GM18511 (cell line): Measurements from ENCODE around the gene ZSCAN10.

Experiments used
- ATAC-seq: cut with Tn5 transposase; IDR thresholded peaks from one replicate; pipeline ENCODE4 v1.9.1; 2021; ENCODE audit warnings: mild to moderate bottlenecking, moderate library complexity; ENCODE audit not compliant: unreplicated experiment

ZSCAN10 gene

DNA sequence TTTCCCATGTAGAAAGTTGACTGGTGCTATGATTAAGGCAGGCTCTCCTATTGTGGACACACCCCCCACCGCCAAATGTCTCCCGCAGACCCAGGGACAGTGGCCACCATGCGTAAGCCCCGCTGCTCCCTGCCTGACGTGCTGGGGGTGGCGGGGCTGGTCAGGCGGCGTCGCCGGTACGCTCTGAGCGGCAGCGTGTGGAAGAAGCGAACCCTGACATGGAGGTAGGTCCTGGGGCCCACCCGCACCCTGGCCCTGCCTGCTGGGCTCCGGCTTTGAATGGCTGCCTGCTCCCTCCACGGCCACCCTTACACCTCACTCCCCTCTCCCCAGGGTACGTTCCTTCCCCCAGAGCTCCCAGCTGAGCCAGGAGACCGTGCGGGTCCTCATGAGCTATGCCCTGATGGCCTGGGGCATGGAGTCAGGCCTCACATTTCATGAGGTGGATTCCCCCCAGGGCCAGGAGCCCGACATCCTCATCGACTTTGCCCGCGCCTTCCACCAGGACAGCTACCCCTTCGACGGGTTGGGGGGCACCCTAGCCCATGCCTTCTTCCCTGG is 49.1 kb downstream of the ZSCAN10 start:
- no peak for ATAC-seq

DNA sequence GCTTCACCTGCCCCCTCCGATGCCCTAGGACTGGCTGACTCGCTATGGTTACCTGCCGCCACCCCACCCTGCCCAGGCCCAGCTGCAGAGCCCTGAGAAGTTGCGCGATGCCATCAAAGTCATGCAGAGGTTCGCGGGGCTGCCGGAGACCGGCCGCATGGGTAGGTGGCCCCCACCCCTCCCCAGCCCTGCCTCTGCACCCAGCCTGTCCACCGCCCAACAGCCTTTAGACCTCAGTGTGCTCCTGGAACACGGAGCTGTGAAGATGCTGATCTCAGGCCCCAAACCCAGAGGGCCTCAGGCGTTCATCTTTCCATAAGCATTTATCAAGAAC is 51.7 kb downstream of the ZSCAN10 start:
- ATAC-seq: no peak

DNA sequence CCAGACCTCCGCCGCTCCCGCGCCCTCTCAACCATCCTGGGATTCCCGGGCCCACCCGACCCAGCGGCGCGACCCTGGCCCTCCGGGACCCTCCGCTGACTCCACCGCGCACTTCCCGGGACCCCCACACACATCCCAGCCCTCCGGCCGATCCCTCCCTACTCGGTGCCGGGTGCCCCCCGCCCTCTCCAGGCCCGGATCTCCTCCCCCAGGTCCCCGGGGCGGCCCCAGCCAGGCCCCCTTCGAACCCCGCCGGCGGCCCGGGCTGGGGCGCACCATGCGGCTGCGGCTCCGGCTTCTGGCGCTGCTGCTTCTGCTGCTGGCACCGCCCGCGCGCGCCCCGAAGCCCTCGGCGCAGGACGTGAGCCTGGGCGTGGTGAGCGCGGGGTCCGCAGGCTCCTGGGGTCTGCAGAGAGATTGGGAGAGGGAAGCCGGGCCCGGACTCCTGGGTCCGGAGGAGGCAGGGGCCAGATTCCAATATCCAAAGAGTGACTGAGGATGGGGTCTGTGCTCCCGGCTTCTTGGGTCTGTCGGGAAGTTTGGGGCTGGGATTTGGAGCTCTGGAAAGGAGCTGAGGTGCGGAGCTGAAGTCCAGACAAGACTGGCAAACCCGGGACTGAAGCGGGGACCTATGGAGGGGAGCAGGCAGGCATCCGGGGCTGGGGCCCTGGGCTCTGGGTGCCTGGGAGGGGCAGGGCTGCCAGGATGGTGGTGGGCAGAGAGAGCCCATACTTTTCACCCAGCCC is 52.3 kb downstream of the ZSCAN10 start:
- no peak for ATAC-seq

DNA sequence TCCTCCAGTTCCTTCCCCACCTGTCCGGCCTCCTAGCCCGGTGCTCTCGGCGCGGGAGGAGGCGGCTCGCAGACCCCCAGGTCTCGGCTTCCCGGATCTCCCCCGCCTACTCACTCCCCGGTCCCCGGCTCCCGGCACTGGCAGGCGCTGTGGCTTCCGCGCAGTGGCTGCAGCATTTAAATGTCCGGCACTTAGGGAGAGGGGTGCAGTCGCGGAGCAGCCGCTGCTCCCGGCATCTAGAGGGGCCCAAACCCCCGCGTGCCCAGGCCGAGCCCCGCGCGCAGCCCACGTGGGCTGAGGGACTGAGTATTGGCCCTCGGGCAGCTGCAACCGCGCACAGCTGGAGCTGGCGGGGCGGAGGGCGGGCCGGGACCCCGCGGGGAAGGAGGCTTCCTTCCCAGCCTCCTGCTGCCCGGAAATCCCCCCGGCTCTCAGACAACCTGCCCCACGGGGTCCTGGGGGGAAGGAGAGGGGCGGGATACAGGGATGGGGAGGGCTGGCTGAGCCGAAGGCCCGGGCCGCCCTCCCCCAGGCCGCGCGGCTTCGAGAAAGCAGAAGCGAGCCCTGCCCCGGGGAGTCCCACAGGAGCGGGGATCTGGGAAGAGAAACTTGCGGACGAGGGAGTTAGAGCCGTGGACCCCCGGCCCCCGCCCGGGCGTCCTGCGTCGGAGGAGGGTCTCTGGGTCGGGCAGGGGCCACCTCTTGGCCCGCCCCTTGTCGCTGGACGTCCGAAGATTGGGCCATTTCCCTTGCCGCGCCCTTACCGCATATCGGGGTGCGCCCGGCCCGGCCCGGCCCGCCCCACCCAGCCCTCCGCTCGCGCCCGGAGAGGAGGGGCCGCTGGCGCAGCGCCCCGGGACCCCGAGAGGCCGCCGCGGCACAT is 53.1 kb downstream of the ZSCAN10 start, which contains the start of gene MMP25:
Gene MMP25, plus strand, starts transcription at position 804 of the 883 bp plus-strand sequence. CDS start 357 bp downstream, outside the sequence.
- no peak for ATAC-seq

DNA sequence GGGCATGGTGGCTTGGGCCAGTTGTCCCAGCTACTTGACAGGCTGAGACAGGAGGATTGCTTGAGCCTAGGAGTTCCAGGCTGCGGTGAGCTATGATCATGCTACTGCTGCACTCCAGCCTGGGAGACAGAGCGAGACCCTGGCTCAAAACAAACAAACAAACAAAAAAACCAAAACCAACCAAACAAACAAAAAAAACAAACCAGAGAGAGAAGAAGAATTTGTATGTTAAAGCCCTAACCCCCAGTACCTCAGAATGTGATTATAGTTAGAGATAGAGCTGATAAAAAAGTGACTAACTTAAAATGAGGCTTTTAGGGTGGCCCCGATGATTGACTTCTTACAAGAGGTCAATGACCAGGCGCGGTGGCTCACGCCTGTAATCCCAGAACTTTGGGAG is 54.4 kb downstream of the ZSCAN10 start:
- no peak for ATAC-seq

DNA sequence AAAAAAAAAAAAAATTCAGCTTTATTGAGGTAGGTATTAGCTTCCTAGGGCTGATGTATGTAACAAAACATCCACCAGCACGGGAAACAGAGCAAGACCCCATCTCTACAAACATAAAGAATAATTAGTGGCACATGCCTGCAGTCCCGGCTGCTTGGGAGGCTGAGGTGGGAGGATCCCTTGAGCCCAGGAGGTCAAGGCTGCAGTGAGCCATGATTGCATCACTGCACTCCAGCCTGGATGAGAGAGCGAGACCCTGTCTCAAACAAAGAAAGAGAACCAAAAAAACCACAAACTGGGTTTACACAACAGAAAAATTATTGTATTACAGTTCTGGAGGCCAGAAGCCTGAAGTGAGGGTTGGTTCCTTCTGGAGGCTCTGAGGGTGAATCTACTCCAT is 56.7 kb downstream of the ZSCAN10 start:
- no peak for ATAC-seq

DNA sequence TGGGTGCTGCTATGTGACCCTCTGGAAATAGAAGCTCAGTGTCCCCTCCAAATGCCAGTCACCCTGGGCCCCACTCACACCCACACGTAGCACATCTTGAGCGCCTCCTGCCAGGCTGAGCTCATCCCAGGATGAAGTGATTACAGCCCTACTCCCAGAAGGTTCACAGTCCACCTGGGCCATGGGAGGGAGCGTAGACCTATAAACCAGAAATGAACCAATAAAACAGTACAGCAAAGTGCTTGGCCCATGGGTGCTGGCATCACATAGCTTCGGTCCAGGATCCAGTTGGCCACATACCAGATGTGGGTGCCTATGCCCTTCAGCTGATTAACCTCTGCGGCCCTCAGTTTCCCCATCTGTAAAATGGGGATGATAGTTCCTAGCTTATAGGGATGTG is 60.2 kb downstream of the ZSCAN10 start:
- no peak for ATAC-seq
